K562 treated with DMSO at 1 percent for 48 hours (cell line): Measurements from ENCODE around the gene MMD2. TPM values are rescaled to one million over a fixed set of nuclear protein-coding genes. Genes with fewer than 3 reads are reported as not detected.

Experiments used
- total RNA-seq: library from RNA; unstranded; fragments of 300-600 nt; gene quantifications from 2 replicates; pipeline ENCODE4 v1.2.3, GENCODE V29; 2022; ENCODE audit warnings: low replicate concordance; ENCODE audit errors: extremely low read depth

Gene MMD2, protein sequence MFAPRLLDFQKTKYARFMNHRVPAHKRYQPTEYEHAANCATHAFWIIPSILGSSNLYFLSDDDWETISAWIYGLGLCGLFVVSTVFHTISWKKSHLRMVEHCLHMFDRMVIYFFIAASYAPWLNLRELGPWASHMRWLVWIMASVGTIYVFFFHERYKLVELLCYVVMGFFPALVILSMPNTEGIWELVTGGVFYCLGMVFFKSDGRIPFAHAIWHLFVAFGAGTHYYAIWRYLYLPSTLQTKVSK
- total RNA-seq: not detected in 2 replicates

DNA sequence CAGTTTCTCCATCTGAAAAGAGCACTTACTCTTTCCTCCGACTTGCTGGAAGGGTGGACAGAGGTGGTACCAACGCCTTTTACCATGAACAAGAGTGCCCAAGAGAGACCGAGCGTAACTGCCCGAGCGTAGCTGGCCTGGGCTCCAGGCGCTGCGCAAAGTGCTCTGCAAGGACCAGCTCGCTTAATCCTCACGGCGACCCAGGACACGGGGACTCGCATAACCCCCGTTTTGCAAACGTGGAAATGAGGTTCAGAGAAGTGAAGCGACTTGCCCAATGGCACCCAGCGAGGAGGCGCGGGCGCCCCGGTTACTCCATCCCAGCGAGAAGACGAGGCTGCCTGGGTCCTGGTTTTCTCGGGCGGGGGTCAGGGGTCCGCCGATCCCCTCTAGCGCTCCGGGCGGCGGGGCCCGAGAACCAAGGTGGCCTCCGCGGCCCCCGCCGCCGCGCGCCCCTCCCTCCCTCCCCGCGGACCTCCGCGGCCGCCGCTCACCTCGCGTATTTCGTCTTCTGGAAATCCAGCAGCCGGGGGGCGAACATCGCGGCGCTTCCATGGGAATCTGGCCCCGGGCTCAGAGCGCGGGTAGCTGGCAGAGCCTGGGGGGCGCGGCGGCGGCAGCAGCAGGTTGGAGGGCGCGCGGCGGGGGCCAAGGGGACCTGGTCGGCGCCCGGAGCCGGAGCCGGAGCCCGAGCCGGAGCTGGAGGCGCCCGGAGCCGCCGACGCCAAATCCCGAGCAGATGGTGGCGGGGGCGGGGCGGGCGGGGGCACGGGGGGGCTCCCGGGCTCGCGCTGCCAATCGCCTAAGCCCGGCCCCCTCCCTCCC is at the start of gene MMD2:
TSS of gene MMD2 (minus strand) at position 711 of the 825 bp plus-strand sequence. CDS start at position 541, 170 bp downstream.

DNA sequence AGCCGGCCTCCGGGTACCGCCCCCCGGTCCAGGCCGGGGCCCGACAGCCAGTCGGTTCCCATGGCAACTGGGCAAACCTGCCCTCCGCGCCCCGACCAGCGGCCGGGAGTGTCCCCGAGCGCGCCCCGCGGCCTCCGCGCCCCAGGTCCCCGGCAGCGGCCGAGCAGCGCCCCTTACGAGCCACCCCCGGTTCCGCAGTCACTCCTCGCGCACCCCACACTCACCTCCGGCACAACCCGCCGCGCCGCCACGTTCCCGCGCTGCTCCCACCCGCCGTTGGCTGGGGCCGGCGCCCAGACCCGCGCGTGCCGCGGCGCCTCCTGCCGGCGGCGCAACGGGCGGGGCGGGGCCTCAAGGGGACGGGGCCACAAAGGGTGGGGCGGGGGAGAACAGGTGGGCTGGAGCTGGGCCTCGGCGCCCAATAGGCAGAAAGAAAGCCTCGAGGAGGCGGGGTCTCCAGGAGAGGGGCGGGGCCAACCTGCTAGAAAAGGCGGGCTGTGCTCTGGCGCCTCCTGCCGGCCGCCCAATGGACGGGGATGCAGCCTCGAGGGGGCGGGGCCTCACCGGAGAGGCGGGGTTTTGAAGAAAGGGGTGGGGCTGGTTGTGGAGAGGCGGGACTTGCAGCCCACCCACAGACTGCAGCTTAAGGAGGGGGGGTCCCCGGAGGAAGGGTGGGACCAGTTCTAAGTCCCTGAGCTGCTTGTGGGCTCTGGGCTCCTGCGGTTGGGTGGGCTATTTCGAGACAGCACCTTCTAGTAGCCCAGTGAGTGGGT is 75.4 kb downstream of the MMD2 start, which contains the start of gene RADIL:
TSS of gene RADIL (minus strand) at position 345 of the 773 bp plus-strand sequence. CDS start 5,577 bp downstream, outside the sequence.

DNA sequence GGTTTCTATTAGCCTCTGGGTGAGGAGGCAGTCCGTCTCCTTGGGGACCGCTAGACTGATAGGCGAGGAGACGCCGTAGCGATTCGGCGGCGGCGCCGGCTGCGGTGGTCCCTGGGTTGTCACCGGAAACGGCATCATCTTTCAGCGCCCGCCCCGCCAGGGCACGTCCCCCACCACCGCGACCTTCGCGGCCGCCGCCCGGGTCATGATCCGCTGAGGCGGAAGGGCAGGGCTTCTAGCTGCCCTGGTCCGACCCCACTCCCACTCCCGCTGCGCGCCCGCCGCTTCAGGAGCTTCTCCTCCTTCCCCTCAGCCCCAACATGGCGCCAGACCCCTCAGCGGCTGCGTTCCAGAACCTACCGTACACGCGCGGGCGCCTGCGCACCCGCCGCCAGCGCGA is 97.3 kb downstream of the MMD2 start, which contains the start of gene PAPOLB:
TSS of gene PAPOLB (minus strand) at position 358 of the 400 bp plus-strand sequence. CDS start at position 138, 220 bp downstream.

Other genes with a start within 250 kb of the MMD2 start
- gene AP5Z1, start 183.6 kb downstream of the MMD2 start, total RNA-seq: not detected in 2 replicates
- gene PAPOLB, start 97.2 kb downstream of the MMD2 start, total RNA-seq: not detected in 2 replicates
- not detected in 2 replicates for gene RADIL, start 75.5 kb downstream of the MMD2 start, total RNA-seq
- gene RBAK, start 86.7 kb upstream of the MMD2 start, total RNA-seq: not detected in 2 replicates
- not detected in 2 replicates for gene WIPI2, start 231.0 kb upstream of the MMD2 start, total RNA-seq